Astrocyte (in vitro differentiated cells and primary cell): ENCODE measurements around the gene PFDN1. TPM values are rescaled to one million over a fixed set of nuclear protein-coding genes. Genes with fewer than 3 reads are reported as not detected.

Experiments used
- DNase-seq: peaks from one replicate; pipeline ENCODE4 v3.0.0-alpha.2; 2010; ENCODE audit warnings: low read depth
- FAIRE-seq: peaks from 2 replicates; lab custom pipeline; 2011; peaks lifted over from hg19 to GRCh38; lab: Jason Lieb, UNC
- H2AFZ ChIP-seq: 2 replicates; pipeline ENCODE4 v1.6.0; 2012; ENCODE audit warnings: low read depth, low read length, inconsistent platforms
- H3K27ac ChIP-seq: 2 replicates; pipeline ENCODE4 v1.5.1; 2011; ENCODE audit warnings: low read depth, low read length, inconsistent platforms
- H3K27me3 ChIP-seq: 2 replicates; pipeline ENCODE4 v1.6.0; 2011; ENCODE audit warnings: low read length, inconsistent platforms; ENCODE audit not compliant: insufficient read depth
- H3K36me3 ChIP-seq: 2 replicates; pipeline ENCODE4 v1.5.1; 2011; ENCODE audit warnings: low read length, inconsistent platforms; ENCODE audit not compliant: insufficient read depth
- H3K4me1 ChIP-seq: 2 replicates; pipeline ENCODE4 v1.5.1; 2011; ENCODE audit warnings: low read length, inconsistent platforms; ENCODE audit not compliant: insufficient read depth
- H3K4me2 ChIP-seq: 2 replicates; pipeline ENCODE4 v1.6.0; 2012; ENCODE audit warnings: low read length, inconsistent platforms
- H3K4me3 ChIP-seq: 2 replicates; pipeline ENCODE4 v1.5.1; 2011; ENCODE audit warnings: low read depth, mild to moderate bottlenecking, low read length, inconsistent platforms; ENCODE audit not compliant: insufficient read depth
- H3K79me2 ChIP-seq: 2 replicates; pipeline ENCODE4 v1.6.0; 2012; ENCODE audit warnings: mild to moderate bottlenecking, low read length, inconsistent platforms; ENCODE audit not compliant: insufficient read depth
- H3K9ac ChIP-seq: 2 replicates; pipeline ENCODE4 v1.6.0; 2012; ENCODE audit warnings: mild to moderate bottlenecking, low read length, inconsistent platforms
- H3K9me3 ChIP-seq: 2 replicates; pipeline ENCODE4 v1.5.1; 2012; ENCODE audit warnings: low read depth, mild to moderate bottlenecking, low read length, inconsistent platforms; ENCODE audit not compliant: insufficient read depth
- H4K20me1 ChIP-seq: 2 replicates; pipeline ENCODE4 v1.6.0; 2012; ENCODE audit warnings: low read length, inconsistent platforms; ENCODE audit not compliant: insufficient read depth
- H3K27ac Mint-ChIP-seq: one replicate; pipeline ENCODE4 v1.8.0; 2021; ENCODE audit warnings: mild to moderate bottlenecking, mixed read lengths; ENCODE audit not compliant: unreplicated experiment
- H3K27me3 Mint-ChIP-seq: one replicate; pipeline ENCODE4 v1.8.0; 2021; ENCODE audit warnings: low read depth, mixed read lengths; ENCODE audit not compliant: unreplicated experiment
- H3K36me3 Mint-ChIP-seq: one replicate; pipeline ENCODE4 v1.8.0; 2021; ENCODE audit warnings: low read depth, mixed read lengths; ENCODE audit not compliant: unreplicated experiment
- H3K4me1 Mint-ChIP-seq: one replicate; pipeline ENCODE4 v1.8.0; 2021; ENCODE audit warnings: low read depth, mixed read lengths; ENCODE audit not compliant: unreplicated experiment
- H3K4me3 Mint-ChIP-seq: one replicate; pipeline ENCODE4 v1.8.0; 2021; ENCODE audit warnings: mild to moderate bottlenecking, moderate library complexity, mixed read lengths; ENCODE audit not compliant: unreplicated experiment
- H3K9me3 Mint-ChIP-seq: one replicate; pipeline ENCODE4 v1.8.0; 2021; ENCODE audit warnings: mild to moderate bottlenecking, mixed read lengths; ENCODE audit not compliant: unreplicated experiment
- EZH2 ChIP-seq: IDR thresholded peaks from 2 replicates; pipeline ENCODE4 v1.6.1; 2012; ENCODE audit warnings: mild to moderate bottlenecking, low read length, inconsistent platforms; ENCODE audit not compliant: insufficient read depth
- total RNA-seq: library from RNA; stranded (reverse); gene quantifications from 2 replicates; pipeline ENCODE4 v1.2.1, GENCODE V29; 2021
- TF ChIP-seq, protein P1 (sequence below): IDR thresholded peaks from 2 replicates; pipeline ENCODE4 v1.5.1; 2011; ENCODE audit warnings: low read depth, mild to moderate bottlenecking, inconsistent platforms, low read length, moderate library complexity; ENCODE audit not compliant: insufficient read depth

The PFDN1 gene
- total RNA-seq, 1 donor from 2014 or later = 202 TPM

DNA sequence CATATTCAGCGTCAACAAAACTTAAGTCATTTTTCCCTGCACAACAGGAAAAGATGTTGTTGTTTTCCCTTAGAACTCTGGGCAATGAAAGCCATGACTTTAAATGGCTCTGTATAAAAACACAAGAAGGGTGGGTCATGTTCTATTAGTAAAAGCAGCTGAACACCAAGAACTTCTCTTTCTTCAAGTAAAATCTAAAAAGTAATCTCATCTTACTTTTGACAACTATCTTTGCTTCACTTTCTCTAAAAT lies 9.1 kb downstream of the PFDN1 start:
- FAIRE-seq (no peak), DNase-seq (no peak)
- H3K27ac Mint-ChIP-seq = peak overlapping the region; percentile 99
- Histone ChIP-seq H3K4me3 (no peak overlapping the region), H3K9ac (peak overlapping the region; percentile 81), H3K27ac (peak overlapping the region; percentile 98), H3K4me2 (peak overlapping the region; percentile 70), H3K36me3 (no peaks in the 10 kb centered on the region), H2AFZ (no peak overlapping the region), H4K20me1 (peaks cover 11% of the 10 kb centered on the region), H3K9me3 (no peaks in the 10 kb centered on the region), H3K4me1 (peaks cover 70% of the 10 kb centered on the region), H3K27me3 (no peaks in the 10 kb centered on the region), H3K79me2 (peaks cover 87% of the 10 kb centered on the region)
- no peaks in the 10 kb centered on the region for H3K9me3 Mint-ChIP-seq
- no peaks in the 10 kb centered on the region for H3K27me3 Mint-ChIP-seq
- peaks cover 85% of the 10 kb centered on the region for H3K4me1 Mint-ChIP-seq
- TF ChIP-seq, protein P1, sequence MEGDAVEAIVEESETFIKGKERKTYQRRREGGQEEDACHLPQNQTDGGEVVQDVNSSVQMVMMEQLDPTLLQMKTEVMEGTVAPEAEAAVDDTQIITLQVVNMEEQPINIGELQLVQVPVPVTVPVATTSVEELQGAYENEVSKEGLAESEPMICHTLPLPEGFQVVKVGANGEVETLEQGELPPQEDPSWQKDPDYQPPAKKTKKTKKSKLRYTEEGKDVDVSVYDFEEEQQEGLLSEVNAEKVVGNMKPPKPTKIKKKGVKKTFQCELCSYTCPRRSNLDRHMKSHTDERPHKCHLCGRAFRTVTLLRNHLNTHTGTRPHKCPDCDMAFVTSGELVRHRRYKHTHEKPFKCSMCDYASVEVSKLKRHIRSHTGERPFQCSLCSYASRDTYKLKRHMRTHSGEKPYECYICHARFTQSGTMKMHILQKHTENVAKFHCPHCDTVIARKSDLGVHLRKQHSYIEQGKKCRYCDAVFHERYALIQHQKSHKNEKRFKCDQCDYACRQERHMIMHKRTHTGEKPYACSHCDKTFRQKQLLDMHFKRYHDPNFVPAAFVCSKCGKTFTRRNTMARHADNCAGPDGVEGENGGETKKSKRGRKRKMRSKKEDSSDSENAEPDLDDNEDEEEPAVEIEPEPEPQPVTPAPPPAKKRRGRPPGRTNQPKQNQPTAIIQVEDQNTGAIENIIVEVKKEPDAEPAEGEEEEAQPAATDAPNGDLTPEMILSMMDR = no peak
- no peak for TF ChIP-seq EZH2
- H3K4me3 Mint-ChIP-seq = no peak overlapping the region
- peaks cover 6% of the 10 kb centered on the region for H3K36me3 Mint-ChIP-seq

DNA sequence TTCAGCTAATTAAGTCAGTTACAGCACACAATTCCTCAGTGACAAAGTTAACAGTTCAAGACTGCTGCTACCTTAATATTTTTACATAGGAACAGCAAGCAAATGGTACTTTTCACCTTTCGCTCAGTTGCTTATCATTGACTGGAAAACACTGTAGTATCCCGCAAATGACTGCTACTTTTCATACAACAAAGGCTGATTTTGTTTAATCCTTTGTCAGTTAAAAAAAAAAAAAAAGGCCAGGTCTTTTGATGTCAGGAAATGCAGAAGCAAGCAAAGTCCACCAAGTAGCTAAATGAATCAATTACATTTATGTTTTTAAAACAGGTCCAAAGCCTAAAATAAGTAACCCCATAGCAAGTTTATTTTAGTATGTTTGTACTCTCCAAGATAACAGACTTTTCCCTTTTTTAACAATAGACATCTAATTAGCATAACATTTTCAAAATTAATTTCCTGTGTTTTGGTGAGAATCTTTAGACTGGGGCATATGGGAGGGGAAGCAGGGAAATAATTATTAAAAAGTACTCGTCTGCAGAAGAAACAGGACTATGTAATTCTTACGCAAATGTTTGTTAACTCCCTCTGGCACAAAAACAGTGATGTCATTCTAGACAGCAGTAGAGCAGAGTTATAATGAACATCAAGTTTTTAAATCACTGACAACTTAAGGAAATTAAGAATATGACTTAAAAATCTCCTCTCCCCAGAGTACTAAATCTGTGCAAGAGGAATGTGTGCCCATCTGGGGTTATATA lies 9.6 kb downstream of the PFDN1 start:
- Histone ChIP-seq H3K9me3 (no peaks in the 10 kb centered on the region), H3K36me3 (no peaks in the 10 kb centered on the region), H3K27me3 (no peaks in the 10 kb centered on the region), H3K4me2 (peak overlapping the region; percentile 70), H3K4me3 (no peak overlapping the region), H4K20me1 (peaks cover 11% of the 10 kb centered on the region), H2AFZ (no peak overlapping the region), H3K27ac (peak overlapping the region; percentile 98), H3K9ac (peak overlapping the region; percentile 81), H3K79me2 (peaks cover 92% of the 10 kb centered on the region), H3K4me1 (peaks cover 65% of the 10 kb centered on the region)
- FAIRE-seq = no peak
- Mint-ChIP-seq H3K27ac (peak overlapping the region; percentile 99), H3K27me3 (no peaks in the 10 kb centered on the region), H3K9me3 (no peaks in the 10 kb centered on the region), H3K4me1 (peaks cover 84% of the 10 kb centered on the region), H3K36me3 (peaks cover 5% of the 10 kb centered on the region), H3K4me3 (peak overlapping the region; percentile 40)
- TF ChIP-seq EZH2 = no peak
- TF ChIP-seq, protein P1 = no peak
- no peak for DNase-seq
